ENCODE results near the gene SEC63.
"Not testable (repeated sequence)": the region's sequence is repeated elsewhere in the genome, so short reads cannot be mapped to it uniquely, and the experiment has no call there.

Gene SEC63

DNA sequence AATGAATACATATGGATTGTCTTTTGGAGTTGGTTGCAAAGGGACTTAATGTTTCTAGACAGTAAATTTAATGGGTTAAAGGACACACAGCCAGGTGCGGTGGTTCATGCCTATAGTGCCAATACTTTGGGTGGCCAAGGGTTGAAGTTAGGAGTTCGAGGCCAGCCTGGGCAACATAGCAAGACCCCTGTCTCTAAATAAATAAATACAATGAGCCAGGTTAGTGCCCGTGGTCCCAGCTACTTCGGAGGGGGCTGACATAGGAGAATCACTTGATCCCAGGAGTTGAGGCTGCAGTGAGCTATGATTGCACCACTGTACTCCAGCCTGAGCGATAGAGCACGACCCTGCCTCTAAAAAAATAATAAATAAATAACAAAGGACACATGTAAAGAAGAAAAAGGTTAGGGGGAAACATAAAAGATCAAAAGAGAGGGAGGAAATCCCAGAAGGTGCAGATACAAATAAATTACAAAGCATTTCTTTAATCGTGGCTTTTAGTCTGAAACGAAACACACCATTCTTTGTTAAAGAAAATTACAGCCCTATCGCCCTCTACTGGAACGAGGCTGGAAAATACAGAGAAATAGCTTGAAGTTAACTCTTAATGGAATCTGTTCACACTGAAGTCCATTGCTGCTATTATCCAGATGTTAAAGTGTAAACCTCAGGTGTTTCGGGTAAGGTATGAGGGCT is 91.3 kb downstream of the SEC63 start:
- DNase-seq (ENCODE audit: low read depth): no peak
- no peak overlapping the region for H3K4me3 ChIP-seq (ENCODE audit: low read length)
- TF ChIP-seq, protein P1, sequence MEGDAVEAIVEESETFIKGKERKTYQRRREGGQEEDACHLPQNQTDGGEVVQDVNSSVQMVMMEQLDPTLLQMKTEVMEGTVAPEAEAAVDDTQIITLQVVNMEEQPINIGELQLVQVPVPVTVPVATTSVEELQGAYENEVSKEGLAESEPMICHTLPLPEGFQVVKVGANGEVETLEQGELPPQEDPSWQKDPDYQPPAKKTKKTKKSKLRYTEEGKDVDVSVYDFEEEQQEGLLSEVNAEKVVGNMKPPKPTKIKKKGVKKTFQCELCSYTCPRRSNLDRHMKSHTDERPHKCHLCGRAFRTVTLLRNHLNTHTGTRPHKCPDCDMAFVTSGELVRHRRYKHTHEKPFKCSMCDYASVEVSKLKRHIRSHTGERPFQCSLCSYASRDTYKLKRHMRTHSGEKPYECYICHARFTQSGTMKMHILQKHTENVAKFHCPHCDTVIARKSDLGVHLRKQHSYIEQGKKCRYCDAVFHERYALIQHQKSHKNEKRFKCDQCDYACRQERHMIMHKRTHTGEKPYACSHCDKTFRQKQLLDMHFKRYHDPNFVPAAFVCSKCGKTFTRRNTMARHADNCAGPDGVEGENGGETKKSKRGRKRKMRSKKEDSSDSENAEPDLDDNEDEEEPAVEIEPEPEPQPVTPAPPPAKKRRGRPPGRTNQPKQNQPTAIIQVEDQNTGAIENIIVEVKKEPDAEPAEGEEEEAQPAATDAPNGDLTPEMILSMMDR (conservative IDR thresholded peaks at IDR 0.05; ENCODE audit: low read depth, low read length): peak; percentile 66

GRCh38 chr6:107864226-107865127 is 93.5 kb downstream of the SEC63 start:
- no peak overlapping the region for H3K4me3 ChIP-seq (ENCODE audit: low read length)
- TF ChIP-seq, protein P1 (conservative IDR thresholded peaks at IDR 0.05; ENCODE audit: low read depth, low read length): no peak
- DNase-seq (ENCODE audit: low read depth): no peak

- no peak overlapping the region for H3K4me3 ChIP-seq (ENCODE audit: low read length)
- TF ChIP-seq, protein P1 (conservative IDR thresholded peaks at IDR 0.05; ENCODE audit: low read depth, low read length): no peak
- peak; percentile 19 for DNase-seq (ENCODE audit: low read depth)
These were observed 95.6 kb downstream of the SEC63 start for GRCh38 chr6:107862383-107862782.

- not testable (repeated sequence) for H3K4me3 ChIP-seq (ENCODE audit: low read length); DNase-seq (ENCODE audit: low read depth)
These were observed 97.0 kb downstream of the SEC63 start for GRCh38 chr6:107860963-107861362.

DNA sequence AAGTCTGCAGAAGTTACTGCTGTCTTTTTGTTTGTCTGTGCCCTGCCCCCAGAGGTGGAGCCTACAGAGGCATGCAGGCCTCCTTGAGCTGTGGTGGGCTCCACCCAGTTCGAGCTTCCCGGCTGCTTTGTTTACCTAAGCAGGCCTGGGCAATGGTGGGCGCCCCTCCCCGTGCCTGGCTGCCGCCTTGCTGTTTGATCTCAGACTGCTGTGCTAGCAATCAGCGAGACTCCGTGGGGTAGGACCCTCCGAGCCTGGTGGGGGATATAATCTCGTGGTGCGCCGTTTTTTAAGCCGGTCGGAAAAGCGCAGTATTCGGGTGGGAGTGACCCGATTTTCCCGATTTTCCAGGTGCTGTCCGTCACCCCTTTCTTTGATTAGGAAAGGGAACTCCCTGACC is 97.9 kb downstream of the SEC63 start:
- DNase-seq (ENCODE audit: low read depth); H3K4me3 ChIP-seq (ENCODE audit: low read length): not testable (repeated sequence)

DNA sequence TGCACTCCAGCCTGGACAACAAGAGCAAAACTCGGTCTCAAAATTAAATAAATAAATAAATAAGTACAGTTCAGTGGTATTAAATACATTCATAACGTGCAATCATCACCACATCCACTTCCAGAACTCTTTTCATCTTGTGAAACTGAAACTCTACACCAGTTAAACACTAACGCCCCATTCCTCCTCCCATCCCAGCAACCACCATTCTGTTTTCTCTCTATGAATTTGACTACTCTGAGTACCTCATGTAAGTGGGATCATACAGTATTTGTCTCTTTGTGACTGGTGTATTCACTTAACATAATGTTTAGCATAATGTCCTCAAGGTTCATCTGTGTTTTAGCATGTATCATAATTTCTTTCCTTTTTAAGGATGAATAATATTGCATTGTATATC is 104.8 kb downstream of the SEC63 start:
- DNase-seq (ENCODE audit: low read depth): no peak
- H3K4me3 ChIP-seq (ENCODE audit: low read length): no peak overlapping the region
- TF ChIP-seq, protein P1 (conservative IDR thresholded peaks at IDR 0.05; ENCODE audit: low read depth, low read length): no peak

- DNase-seq (ENCODE audit: low read depth): no peak
- no peak overlapping the region for H3K4me3 ChIP-seq (ENCODE audit: low read length)
- TF ChIP-seq, protein P1 (conservative IDR thresholded peaks at IDR 0.05; ENCODE audit: low read depth, low read length): no peak
These were observed 108.7 kb downstream of the SEC63 start for GRCh38 chr6:107849325-107849724.
